Measurements from ENCODE around the gene TERF2IP.

Gene TERF2IP

DNA sequence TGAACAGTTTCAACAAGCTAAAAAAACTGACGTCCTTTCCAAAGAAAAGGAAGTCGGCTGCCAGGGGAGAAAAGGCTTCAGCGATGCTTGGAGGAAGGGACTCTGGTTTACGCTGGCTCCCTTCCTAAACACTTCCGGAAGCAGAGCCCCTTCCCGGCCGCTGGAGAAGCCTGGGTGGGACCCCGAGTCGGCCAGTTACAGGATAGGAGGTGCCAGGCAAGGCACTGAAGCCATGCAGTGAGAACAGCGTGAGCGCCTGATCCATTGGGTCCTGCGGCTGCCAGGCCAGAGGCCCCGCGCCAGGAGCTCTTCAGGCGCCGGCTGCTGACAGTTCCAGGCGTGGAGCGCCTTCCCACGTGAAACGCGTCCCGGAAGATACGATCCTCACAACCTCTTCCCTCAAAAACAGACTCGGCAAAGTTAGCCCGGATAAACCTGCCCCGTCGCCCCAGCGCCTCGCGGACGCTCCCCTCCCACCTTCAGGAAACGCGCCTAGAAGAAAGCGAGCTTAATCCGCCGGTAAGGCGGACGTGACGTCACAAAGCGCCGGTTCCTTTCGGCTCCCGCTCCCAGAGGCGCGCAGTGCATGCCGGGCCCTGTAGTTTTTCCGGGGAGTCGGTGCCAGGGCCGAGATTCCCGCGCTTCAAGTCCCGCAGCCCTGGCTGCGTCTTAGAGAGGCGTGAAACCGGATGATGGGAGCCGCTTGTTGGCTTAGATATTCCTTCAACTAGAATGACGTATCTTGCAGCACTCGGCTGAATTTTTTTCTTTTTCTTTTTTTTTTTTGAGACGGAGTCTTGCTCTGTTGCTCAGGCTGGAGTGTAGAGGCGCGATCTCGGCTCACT lies 24.6 kb upstream of the TERF2IP start, which contains the start of gene ADAT1 (continued):
- TF ChIP-seq PRDM4 (tag by site-specific recombination; IDR thresholded peaks at IDR 0.05) (no peak), MYNN (tag by site-specific recombination; IDR thresholded peaks at IDR 0.05; ENCODE audit: borderline replicate concordance) (no peak), ZNF837 (tag by site-specific recombination; IDR thresholded peaks at IDR 0.05) (no peak), ZSCAN16 (tag by site-specific recombination; IDR thresholded peaks at IDR 0.05) (no peak), EGR2 (tag by site-specific recombination; IDR thresholded peaks at IDR 0.05; ENCODE audit: low read depth) (peak; percentile 10; the same call in 1 of the 2 replicates), ZNF658 (tag by site-specific recombination; IDR thresholded peaks at IDR 0.05) (no peak), INSM2 (tag by site-specific recombination; IDR thresholded peaks at IDR 0.05) (no peak), ZNF776 (tag by site-specific recombination; IDR thresholded peaks at IDR 0.05; ENCODE audit: borderline replicate concordance) (no peak), SP7 (tag by site-specific recombination; IDR thresholded peaks at IDR 0.05) (peak; percentile 62; the same call in 1 of the 2 replicates), ZNF514 (tag by site-specific recombination; IDR thresholded peaks at IDR 0.05) (no peak), ZNF791 (tag by site-specific recombination; IDR thresholded peaks at IDR 0.05) (no peak), ZNF560 (tag by site-specific recombination; IDR thresholded peaks at IDR 0.05; ENCODE audit: borderline replicate concordance) (no peak), ZNF416 (tag by site-specific recombination; IDR thresholded peaks at IDR 0.05) (no peak), ZBTB20 (tag by site-specific recombination; IDR thresholded peaks at IDR 0.05) (peak; percentile 67; the same call in 1 of the 2 replicates), KLF10 (tag by site-specific recombination; IDR thresholded peaks at IDR 0.05) (no peak), ZNF10 (tag by site-specific recombination; IDR thresholded peaks at IDR 0.05) (0 out of 2 replicates have a peak, but pooled peaks have one; percentile 54), ZNF530 (tag by site-specific recombination; IDR thresholded peaks at IDR 0.05; ENCODE audit: low read depth) (no peak), ZFP41 (tag by site-specific recombination; IDR thresholded peaks at IDR 0.05; ENCODE audit: borderline replicate concordance) (no peak), ZNF624 (tag by site-specific recombination; IDR thresholded peaks at IDR 0.05) (no peak), TCF7L2 (IDR thresholded peaks at IDR 0.05; ENCODE audit: borderline replicate concordance, low read depth, low read length) (no peak), ZNF423 (tag by site-specific recombination; IDR thresholded peaks at IDR 0.05) (no peak), ZNF792 (tag by site-specific recombination; IDR thresholded peaks at IDR 0.05) (no peak), YY2 (tag by site-specific recombination; IDR thresholded peaks at IDR 0.05) (no peak), ZFHX2 (tag by site-specific recombination; conservative IDR thresholded peaks at IDR 0.05) (0 out of 2 replicates have a peak, but pooled peaks have one; percentile 29), ZNF221 (tag by site-specific recombination; IDR thresholded peaks at IDR 0.05; ENCODE audit: borderline replicate concordance) (no peak), ZNF341 (tag by site-specific recombination; IDR thresholded peaks at IDR 0.05; ENCODE audit: low read depth) (peak; percentile 76)
- TF ChIP-seq, protein P1, sequence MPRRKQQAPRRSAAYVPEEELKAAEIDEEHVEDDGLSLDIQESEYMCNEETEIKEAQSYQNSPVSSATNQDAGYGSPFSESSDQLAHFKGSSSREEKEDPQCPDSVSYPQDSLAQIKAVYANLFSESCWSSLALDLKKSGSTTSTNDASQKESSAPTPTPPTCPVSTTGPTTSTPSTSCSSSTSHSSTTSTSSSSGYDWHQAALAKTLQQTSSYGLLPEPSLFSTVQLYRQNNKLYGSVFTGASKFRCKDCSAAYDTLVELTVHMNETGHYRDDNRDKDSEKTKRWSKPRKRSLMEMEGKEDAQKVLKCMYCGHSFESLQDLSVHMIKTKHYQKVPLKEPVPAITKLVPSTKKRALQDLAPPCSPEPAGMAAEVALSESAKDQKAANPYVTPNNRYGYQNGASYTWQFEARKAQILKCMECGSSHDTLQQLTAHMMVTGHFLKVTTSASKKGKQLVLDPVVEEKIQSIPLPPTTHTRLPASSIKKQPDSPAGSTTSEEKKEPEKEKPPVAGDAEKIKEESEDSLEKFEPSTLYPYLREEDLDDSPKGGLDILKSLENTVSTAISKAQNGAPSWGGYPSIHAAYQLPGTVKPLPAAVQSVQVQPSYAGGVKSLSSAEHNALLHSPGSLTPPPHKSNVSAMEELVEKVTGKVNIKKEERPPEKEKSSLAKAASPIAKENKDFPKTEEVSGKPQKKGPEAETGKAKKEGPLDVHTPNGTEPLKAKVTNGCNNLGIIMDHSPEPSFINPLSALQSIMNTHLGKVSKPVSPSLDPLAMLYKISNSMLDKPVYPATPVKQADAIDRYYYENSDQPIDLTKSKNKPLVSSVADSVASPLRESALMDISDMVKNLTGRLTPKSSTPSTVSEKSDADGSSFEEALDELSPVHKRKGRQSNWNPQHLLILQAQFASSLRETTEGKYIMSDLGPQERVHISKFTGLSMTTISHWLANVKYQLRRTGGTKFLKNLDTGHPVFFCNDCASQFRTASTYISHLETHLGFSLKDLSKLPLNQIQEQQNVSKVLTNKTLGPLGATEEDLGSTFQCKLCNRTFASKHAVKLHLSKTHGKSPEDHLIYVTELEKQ (tag by site-specific recombination; IDR thresholded peaks at IDR 0.05; ENCODE audit: borderline replicate concordance), result no peak
- TF ChIP-seq, protein P2, sequence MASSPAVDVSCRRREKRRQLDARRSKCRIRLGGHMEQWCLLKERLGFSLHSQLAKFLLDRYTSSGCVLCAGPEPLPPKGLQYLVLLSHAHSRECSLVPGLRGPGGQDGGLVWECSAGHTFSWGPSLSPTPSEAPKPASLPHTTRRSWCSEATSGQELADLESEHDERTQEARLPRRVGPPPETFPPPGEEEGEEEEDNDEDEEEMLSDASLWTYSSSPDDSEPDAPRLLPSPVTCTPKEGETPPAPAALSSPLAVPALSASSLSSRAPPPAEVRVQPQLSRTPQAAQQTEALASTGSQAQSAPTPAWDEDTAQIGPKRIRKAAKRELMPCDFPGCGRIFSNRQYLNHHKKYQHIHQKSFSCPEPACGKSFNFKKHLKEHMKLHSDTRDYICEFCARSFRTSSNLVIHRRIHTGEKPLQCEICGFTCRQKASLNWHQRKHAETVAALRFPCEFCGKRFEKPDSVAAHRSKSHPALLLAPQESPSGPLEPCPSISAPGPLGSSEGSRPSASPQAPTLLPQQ (tag by site-specific recombination; IDR thresholded peaks at IDR 0.05), result peak; percentile 73

All from HEK293 (cell line).